Activated CD4-positive, alpha-beta memory T cell treated with anti-CD3 and anti-CD28 coated beads, Interleukin-2, amount 10 ng/mL, durations not matched to agents 7 days and 5 days (primary cell): Measurements from ENCODE around the gene CCDC134. TPM values are rescaled to one million over a fixed set of nuclear protein-coding genes. Genes with fewer than 3 reads are reported as not detected.

Experiments
- CTCF ChIA-PET: fragments of 350-600 bp; sonication (Branson Sonifier 250); formaldehyde crosslinking; loops from one replicate; lab custom pipeline; 2021; ENCODE audit warnings: antibody characterized with exemption, inconsistent platforms; lab: Charles Lee
- POLR2A ChIA-PET: fragments of 350-600 bp; sonication (Branson Sonifier 250); formaldehyde crosslinking; loops from one replicate; lab custom pipeline; 2021; ENCODE audit warnings: antibody characterized with exemption; lab: Charles Lee
- DNase-seq: peaks from one replicate; pipeline ENCODE4 v3.0.0-alpha.2; 2020
- H3K27ac Mint-ChIP-seq: one replicate; pipeline ENCODE4 v1.8.0; 2021; ENCODE audit warnings: mild to moderate bottlenecking, mixed read lengths
- H3K27me3 Mint-ChIP-seq: one replicate; pipeline ENCODE4 v1.8.0; 2021; ENCODE audit warnings: mixed read lengths
- H3K36me3 Mint-ChIP-seq: one replicate; pipeline ENCODE4 v1.8.0; 2021; ENCODE audit warnings: low read depth, mixed read lengths
- H3K4me1 Mint-ChIP-seq: one replicate; pipeline ENCODE4 v1.8.0; 2021; ENCODE audit warnings: mixed read lengths
- H3K4me3 Mint-ChIP-seq: one replicate; pipeline ENCODE4 v1.8.0; 2021; ENCODE audit warnings: mild to moderate bottlenecking, mixed read lengths
- H3K9me3 Mint-ChIP-seq: one replicate; pipeline ENCODE4 v1.8.0; 2021; ENCODE audit warnings: mixed read lengths
- total RNA-seq, 2 experiments: library from RNA; stranded (reverse); gene quantifications; one replicate each; pipeline ENCODE4 v1.2.3, GENCODE V29; 2021

The CCDC134 gene
- total RNA-seq, 2 experiments from 2014 or later, result 17.9 to 20.3 TPM

GRCh38 chr22:41873391-41873790 lies 72.9 kb downstream of the CCDC134 start:
- H3K27ac Mint-ChIP-seq, result peak overlapping the region; percentile 73
- POLR2A ChIA-PET, result interaction anchor here (1.0 to 3.7 kb wide), 5 partner anchors 10 to 176 kb away, joined by 3 to 19 read pairs (median 4); partner anchors contain the start of gene SREBF2
- peaks cover 78% of the 10 kb centered on the region for H3K36me3 Mint-ChIP-seq
- no peaks in the 10 kb centered on the region for H3K9me3 Mint-ChIP-seq
- no peak overlapping the region for H3K4me3 Mint-ChIP-seq
- H3K27me3 Mint-ChIP-seq, result no peaks in the 10 kb centered on the region
- H3K4me1 Mint-ChIP-seq, result peaks cover 15% of the 10 kb centered on the region
- CTCF ChIA-PET, result interaction anchor here (1.1 to 1.5 kb wide), 4 partner anchors 11 to 176 kb away, joined by 3 to 6 read pairs (median 4); no protein-coding TSS in a partner anchor
- no peak for DNase-seq

- Mint-ChIP-seq H3K27me3 (no peaks in the 10 kb centered on the region), H3K4me3 (no peak overlapping the region), H3K27ac (no peak overlapping the region), H3K36me3 (peaks cover 77% of the 10 kb centered on the region), H3K9me3 (no peaks in the 10 kb centered on the region), H3K4me1 (peaks cover 15% of the 10 kb centered on the region)
- CTCF ChIA-PET, result interaction anchor here (2.5 kb wide), 1 partner anchor 16 kb away, joined by 10 read pairs; no protein-coding TSS in a partner anchor
- no peak for DNase-seq
- POLR2A ChIA-PET, result interaction anchor here (0.8 to 3.7 kb wide), 4 partner anchors 11 to 66 kb away, joined by 3 to 19 read pairs (median 6); partner anchors contain the start of gene SREBF2
These were observed 73.6 kb downstream of the CCDC134 start for GRCh38 chr22:41874090-41874489.

- CTCF ChIA-PET, result interaction anchor here (1.6 to 2.5 kb wide), 2 partner anchors 17 to 32 kb away, joined by 3 to 10 read pairs; no protein-coding TSS in a partner anchor
- H3K4me3 Mint-ChIP-seq, result no peak overlapping the region
- peaks cover 83% of the 10 kb centered on the region for H3K36me3 Mint-ChIP-seq
- H3K9me3 Mint-ChIP-seq, result no peaks in the 10 kb centered on the region
- peaks cover 15% of the 10 kb centered on the region for H3K4me1 Mint-ChIP-seq
- no peak overlapping the region for H3K27ac Mint-ChIP-seq
- no peak for DNase-seq
- POLR2A ChIA-PET, result interaction anchor here (2.2 kb wide), 1 partner anchor 13 kb away, joined by 9 read pairs; no protein-coding TSS in a partner anchor
- no peaks in the 10 kb centered on the region for H3K27me3 Mint-ChIP-seq
These were observed 75.2 kb downstream of the CCDC134 start for GRCh38 chr22:41875531-41876270.

Other genes starting within 250 kb of the CCDC134 start
- not detected for gene CSDC2, start 239.7 kb upstream of the CCDC134 start, total RNA-seq
- 10 to 100 TPM; 44.4 to 46.2 TPM for gene PMM1, start 210.8 kb upstream of the CCDC134 start, total RNA-seq
- gene DESI1, start 179.6 kb upstream of the CCDC134 start, total RNA-seq, result 10 to 100 TPM; 49.3 to 53.6 TPM
- 100 to 1,000 TPM; 244 to 251 TPM for gene XRCC6, start 179.4 kb upstream of the CCDC134 start, total RNA-seq
- 100 to 1,000 TPM; 166 to 176 TPM for gene SNU13, start 111.8 kb upstream of the CCDC134 start, total RNA-seq
- gene MEI1, start 101.2 kb upstream of the CCDC134 start, total RNA-seq, result 10 to 100 TPM; 75.5 to 79.1 TPM
- 100 to 1,000 TPM; 150 to 157 TPM for gene SREBF2, start 32.4 kb downstream of the CCDC134 start, total RNA-seq
- gene SHISA8, start 114.4 kb downstream of the CCDC134 start, total RNA-seq, result not detected
- 1 to 10 TPM; 2.3 to 2.6 TPM for gene TNFRSF13C, start 126.1 kb downstream of the CCDC134 start, total RNA-seq
- 10 to 100 TPM; 71.8 to 81.2 TPM for gene CENPM, start 146.5 kb downstream of the CCDC134 start, total RNA-seq
- gene SEPTIN3, start 168.8 kb downstream of the CCDC134 start, total RNA-seq, result 1 to 10 TPM; 2.8 to 3.2 TPM
- gene WBP2NL, start 198.1 kb downstream of the CCDC134 start, total RNA-seq, result 1 to 10 TPM; 2.0 to 2.3 TPM